Mucosa of gallbladder (tissue), 1 donor: ENCODE data around the gene SNN. TPM values are rescaled to one million over a fixed set of nuclear protein-coding genes. Genes with fewer than 3 reads are reported as not detected.

ENCODE experiments used
- DNase-seq: peaks from one replicate; pipeline ENCODE4 v3.0.0-alpha.2; 2020; ENCODE audit warnings: low spot score
- total RNA-seq: library from RNA; stranded (reverse); gene quantifications from one replicate; pipeline ENCODE4 v1.2.1, GENCODE V29; 2021
- donor health status: DM: no; HTN: no; CAD: no.

Gene SNN
- 55.0 TPM for total RNA-seq

- DNase-seq, result peak; percentile 86
Observed at GRCh38 chr16:11667824-11668622, at the start of gene SNN. SNN (plus strand) TSS chr16:11668455; CDS start chr16:11676060, 7,605 bp downstream.

- no peak for DNase-seq
Observed at GRCh38 chr16:11619327-11619851, 48.9 kb upstream of the SNN start.

GRCh38 chr16:11620243-11621003, 47.8 kb upstream of the SNN start:
- DNase-seq, result no peak

DNA sequence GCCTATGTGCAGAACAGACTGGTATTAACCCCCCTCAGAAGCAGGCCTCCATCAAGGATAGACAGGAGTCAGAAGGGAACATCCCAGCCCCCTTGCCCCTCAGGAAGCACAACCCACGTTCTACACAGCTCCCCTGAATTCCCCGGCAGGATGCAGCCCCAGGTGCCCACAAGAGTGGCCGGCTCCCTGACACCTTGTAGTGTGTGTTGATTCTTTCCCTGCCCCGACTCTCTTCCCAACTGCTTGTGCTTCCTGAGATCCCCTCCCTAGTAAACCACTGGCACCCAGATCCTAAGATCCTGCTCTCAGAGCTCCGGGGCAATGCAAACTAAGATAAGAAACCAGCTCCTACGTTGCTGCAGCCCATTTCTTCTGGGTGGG, 46.7 kb upstream of the SNN start:
- DNase-seq, result no peak

DNA sequence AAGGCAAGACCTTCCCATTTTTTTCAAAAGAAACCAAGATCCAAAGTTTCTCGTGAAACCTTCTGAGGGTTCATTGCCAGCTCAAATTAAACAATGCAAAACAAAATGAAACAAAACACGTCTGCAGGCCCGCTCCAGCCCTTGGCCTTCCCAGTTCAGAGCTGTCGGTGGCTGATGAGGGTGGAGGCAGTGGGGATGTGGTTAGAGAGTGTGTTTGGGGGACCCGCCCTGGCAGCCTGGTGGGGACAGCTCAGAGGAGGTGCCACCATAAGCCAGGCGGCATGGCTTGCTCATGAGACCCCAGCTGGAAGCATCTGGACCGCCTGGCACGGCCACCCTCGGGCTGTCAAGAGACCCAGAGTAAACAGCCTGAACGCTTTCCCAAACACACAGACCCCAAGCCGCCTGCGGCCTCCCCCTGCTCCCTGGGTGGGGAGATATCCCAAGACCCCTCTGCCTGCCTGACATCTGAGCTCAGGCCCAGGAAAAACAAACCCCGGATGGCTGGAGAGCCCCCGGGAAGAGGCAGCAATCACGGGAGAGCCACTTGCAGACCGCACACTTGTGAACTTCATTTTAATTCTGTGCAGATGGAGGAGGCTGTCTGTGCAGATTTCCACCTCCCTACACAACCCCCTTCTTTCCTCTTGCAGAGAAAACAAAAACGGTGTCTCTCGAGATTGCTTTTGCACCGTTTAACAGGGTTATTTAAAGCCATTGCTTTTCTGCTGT, 46.2 kb upstream of the SNN start:
- DNase-seq, result no peak

GRCh38 chr16:11624205-11624604, 44.0 kb upstream of the SNN start:
- DNase-seq, result no peak

- no peak for DNase-seq
Observed at GRCh38 chr16:11624636-11625607, 43.3 kb upstream of the SNN start.

- DNase-seq, result no peak
Observed at GRCh38 chr16:11625769-11626168, 42.5 kb upstream of the SNN start.

- no peak for DNase-seq
Observed at GRCh38 chr16:11626657-11627291, 41.5 kb upstream of the SNN start.

GRCh38 chr16:11627292-11627663, 41.0 kb upstream of the SNN start:
- DNase-seq, result no peak

GRCh38 chr16:11627822-11628457, 40.3 kb upstream of the SNN start:
- DNase-seq, result peak; percentile 28

- DNase-seq, result peak; percentile 29
Observed at GRCh38 chr16:11629071-11630030, 38.9 kb upstream of the SNN start.

GRCh38 chr16:11630046-11630767, 38.0 kb upstream of the SNN start:
- no peak for DNase-seq

DNA sequence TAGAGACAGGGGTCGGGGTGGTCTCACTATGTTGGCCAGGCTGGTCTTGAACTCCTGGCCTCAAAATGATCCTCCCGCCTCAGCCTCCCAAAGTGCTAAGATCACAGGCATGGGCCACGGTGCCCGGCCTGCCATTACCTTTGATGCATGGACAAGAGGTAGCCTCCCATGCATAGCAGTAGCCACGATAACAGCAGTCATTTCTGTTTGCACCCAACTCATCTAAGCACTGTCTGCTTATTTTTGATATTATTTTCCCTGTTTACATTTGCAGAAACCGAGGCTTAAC, 37.5 kb upstream of the SNN start:
- no peak for DNase-seq

- no peak for DNase-seq
Observed at GRCh38 chr16:11631214-11631613, 37.0 kb upstream of the SNN start.

DNA sequence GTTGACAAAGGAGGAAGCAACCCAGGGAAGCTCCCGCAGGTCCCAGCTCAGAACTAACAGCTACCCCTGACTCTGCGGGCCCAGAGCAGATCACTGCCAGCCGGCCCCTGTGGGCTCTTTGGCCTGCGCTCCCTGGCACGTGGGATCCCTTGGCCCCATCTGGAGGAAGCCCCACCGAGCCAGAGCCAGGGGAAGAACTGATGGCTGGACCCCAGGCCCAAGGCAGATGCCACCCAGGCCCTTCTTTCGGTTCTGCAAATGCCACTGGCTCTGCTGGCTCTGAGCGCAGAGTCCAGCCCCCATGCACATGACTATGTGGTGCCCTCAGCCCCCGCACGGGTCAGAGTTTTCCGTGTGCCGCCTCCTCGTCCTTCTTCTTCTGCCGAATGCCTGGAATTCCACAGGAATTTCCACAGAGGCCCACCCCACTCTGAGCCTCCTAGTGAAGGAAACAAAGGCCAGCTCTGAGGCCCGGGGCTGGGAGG, 35.8 kb upstream of the SNN start:
- peak; percentile 63 for DNase-seq

- no peak for DNase-seq
Observed at GRCh38 chr16:11633113-11633512, 35.1 kb upstream of the SNN start.

DNA sequence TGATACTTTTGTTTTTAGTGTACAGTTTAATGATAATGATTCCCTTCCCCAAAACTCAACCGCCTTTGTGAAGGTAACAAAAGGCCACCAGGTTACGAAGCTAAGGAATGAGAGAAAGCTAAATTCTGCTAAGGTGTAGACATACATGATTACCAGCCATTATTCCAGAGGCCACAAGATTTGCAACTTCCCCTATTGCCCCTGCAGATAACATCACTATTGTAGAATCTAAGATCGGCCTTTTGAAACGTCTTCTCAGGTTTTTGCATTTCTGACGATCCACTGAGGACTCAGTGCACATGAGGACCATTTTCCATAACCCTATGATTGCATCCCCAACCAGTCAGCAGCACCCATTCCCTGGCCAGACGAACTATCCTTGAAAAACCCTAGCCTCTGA, 33.9 kb upstream of the SNN start:
- no peak for DNase-seq
